ENCODE results near the gene PLXNA4. TPM values are rescaled to one million over a fixed set of nuclear protein-coding genes. Genes with fewer than 3 reads are reported as not detected.

PLXNA4 gene
- total RNA-seq, 2 donors from 2014 or later = 12.2 to 27.7 TPM

GRCh38 chr7:132121987-132122386 is 454.3 kb downstream of the PLXNA4 start:
- Histone ChIP-seq H3K27ac (no peak overlapping the region), H3K36me3 (no peaks in the 10 kb centered on the region), H3K4me1 (ENCODE audit: control insufficient read depth in 1 of 2, low read depth in 2 of 2) (no peaks in the 10 kb centered on the region), H3K27me3 (replicated peaks; ENCODE audit: insufficient read depth) (no peaks in the 10 kb centered on the region), H3K9me3 (no peaks in the 10 kb centered on the region), H3K4me3 (no peak overlapping the region)
- DNase-seq (ENCODE audit: low spot score) (no peak), ATAC-seq (ENCODE audit: insufficient number of reproducible peaks, low FRiP score, low read depth) (no peak)
- TF ChIP-seq CTCF (IDR thresholded peaks at IDR 0.05) = no peak

- no peaks in the 10 kb centered on the region for H3K9me3 ChIP-seq
- no peaks in the 10 kb centered on the region for H3K27me3 ChIP-seq (replicated peaks; ENCODE audit: insufficient read depth)
- H3K4me3 ChIP-seq = no peak overlapping the region
- no peak overlapping the region for H3K27ac ChIP-seq
- no peak for TF ChIP-seq CTCF (IDR thresholded peaks at IDR 0.05)
- H3K4me1 ChIP-seq (ENCODE audit: control insufficient read depth in 1 of 2, low read depth in 2 of 2) = no peaks in the 10 kb centered on the region
- DNase-seq (ENCODE audit: low spot score) = no peak
- no peak for ATAC-seq (ENCODE audit: insufficient number of reproducible peaks, low FRiP score, low read depth)
- H3K36me3 ChIP-seq = no peaks in the 10 kb centered on the region
Observed at GRCh38 chr7:132118641-132119040, 457.6 kb downstream of the PLXNA4 start.

GRCh38 chr7:132117636-132118035 is 458.6 kb downstream of the PLXNA4 start:
- Histone ChIP-seq H3K9me3 (no peaks in the 10 kb centered on the region), H3K27ac (no peak overlapping the region), H3K4me3 (no peak overlapping the region), H3K4me1 (ENCODE audit: control insufficient read depth in 1 of 2, low read depth in 2 of 2) (no peaks in the 10 kb centered on the region), H3K36me3 (no peaks in the 10 kb centered on the region), H3K27me3 (replicated peaks; ENCODE audit: insufficient read depth) (no peaks in the 10 kb centered on the region)
- no peak for TF ChIP-seq CTCF (IDR thresholded peaks at IDR 0.05)
- no peak for ATAC-seq (ENCODE audit: insufficient number of reproducible peaks, low FRiP score, low read depth)
- no peak for DNase-seq (ENCODE audit: low spot score)

- Histone ChIP-seq H3K27me3 (replicated peaks; ENCODE audit: insufficient read depth) (no peaks in the 10 kb centered on the region), H3K27ac (no peak overlapping the region), H3K36me3 (no peaks in the 10 kb centered on the region), H3K4me1 (ENCODE audit: control insufficient read depth in 1 of 2, low read depth in 2 of 2) (no peaks in the 10 kb centered on the region), H3K4me3 (no peak overlapping the region), H3K9me3 (no peaks in the 10 kb centered on the region)
- DNase-seq (ENCODE audit: low spot score) (no peak), ATAC-seq (ENCODE audit: insufficient number of reproducible peaks, low FRiP score, low read depth) (no peak)
- TF ChIP-seq CTCF (IDR thresholded peaks at IDR 0.05) = no peak
Observed at GRCh38 chr7:132117181-132117580, 459.1 kb downstream of the PLXNA4 start.

GRCh38 chr7:132116369-132116768 is 459.9 kb downstream of the PLXNA4 start:
- ATAC-seq (ENCODE audit: insufficient number of reproducible peaks, low FRiP score, low read depth) = no peak

More at GRCh38 chr7:132116369-132116768, 459.9 kb downstream of the PLXNA4 start:
- Histone ChIP-seq H3K4me3 (no peak overlapping the region), H3K9me3 (no peaks in the 10 kb centered on the region), H3K27ac (no peak overlapping the region), H3K36me3 (no peaks in the 10 kb centered on the region), H3K27me3 (replicated peaks; ENCODE audit: insufficient read depth) (no peaks in the 10 kb centered on the region), H3K4me1 (ENCODE audit: control insufficient read depth in 1 of 2, low read depth in 2 of 2) (no peaks in the 10 kb centered on the region)
- TF ChIP-seq CTCF (IDR thresholded peaks at IDR 0.05) = no peak
- no peak for DNase-seq (ENCODE audit: low spot score)

Data from thoracic aorta (tissue), 2 donors.